ENCODE results near the gene NUDT1.

- TF ChIP-seq, protein P1, sequence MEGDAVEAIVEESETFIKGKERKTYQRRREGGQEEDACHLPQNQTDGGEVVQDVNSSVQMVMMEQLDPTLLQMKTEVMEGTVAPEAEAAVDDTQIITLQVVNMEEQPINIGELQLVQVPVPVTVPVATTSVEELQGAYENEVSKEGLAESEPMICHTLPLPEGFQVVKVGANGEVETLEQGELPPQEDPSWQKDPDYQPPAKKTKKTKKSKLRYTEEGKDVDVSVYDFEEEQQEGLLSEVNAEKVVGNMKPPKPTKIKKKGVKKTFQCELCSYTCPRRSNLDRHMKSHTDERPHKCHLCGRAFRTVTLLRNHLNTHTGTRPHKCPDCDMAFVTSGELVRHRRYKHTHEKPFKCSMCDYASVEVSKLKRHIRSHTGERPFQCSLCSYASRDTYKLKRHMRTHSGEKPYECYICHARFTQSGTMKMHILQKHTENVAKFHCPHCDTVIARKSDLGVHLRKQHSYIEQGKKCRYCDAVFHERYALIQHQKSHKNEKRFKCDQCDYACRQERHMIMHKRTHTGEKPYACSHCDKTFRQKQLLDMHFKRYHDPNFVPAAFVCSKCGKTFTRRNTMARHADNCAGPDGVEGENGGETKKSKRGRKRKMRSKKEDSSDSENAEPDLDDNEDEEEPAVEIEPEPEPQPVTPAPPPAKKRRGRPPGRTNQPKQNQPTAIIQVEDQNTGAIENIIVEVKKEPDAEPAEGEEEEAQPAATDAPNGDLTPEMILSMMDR (conservative IDR thresholded peaks at IDR 0.05; ENCODE audit: low read length), result no peak
- no peak for TF ChIP-seq EZH2phosphoT487 (IDR thresholded peaks at IDR 0.05; ENCODE audit: borderline replicate concordance, low read depth, low read length)
Observed at GRCh38 chr7:2299131-2299829, 57.3 kb downstream of the NUDT1 start.
